Rectal smooth muscle tissue (tissue), 1 donor: ENCODE data around the gene RADIL.
A peak's percentile ranks its signal among the peaks of the same experiment; 100 is the strongest.

Source experiments
- H3K27ac ChIP-seq: one replicate; pipeline ENCODE4 v1.7.0; 2013; ENCODE audit warnings: low read depth, low read length, inconsistent platforms
- H3K27me3 ChIP-seq: one replicate; pipeline ENCODE4 v1.7.0; 2013; ENCODE audit warnings: low read length; ENCODE audit not compliant: control insufficient read depth, insufficient read depth
- H3K36me3 ChIP-seq: one replicate; pipeline ENCODE4 v1.7.0; 2013; ENCODE audit warnings: low read length; ENCODE audit not compliant: control insufficient read depth, insufficient read depth
- H3K4me1 ChIP-seq: one replicate; pipeline ENCODE4 v1.7.0; 2013; ENCODE audit warnings: low read length; ENCODE audit not compliant: control insufficient read depth, insufficient read depth
- H3K4me3 ChIP-seq: one replicate; pipeline ENCODE4 v1.7.0; 2013; ENCODE audit warnings: low read length
- H3K9ac ChIP-seq: one replicate; pipeline ENCODE4 v1.7.0; 2013; ENCODE audit warnings: low read length

RADIL gene

GRCh38 chr7:4878336-4879335, 4.9 kb downstream of the RADIL start:
- H3K9ac ChIP-seq: no peak overlapping the region
- H3K4me3 ChIP-seq: no peak overlapping the region
- no peak overlapping the region for H3K27ac ChIP-seq
- H3K36me3 ChIP-seq: no peaks in the 10 kb centered on the region
- H3K27me3 ChIP-seq: no peaks in the 10 kb centered on the region
- no peaks in the 10 kb centered on the region for H3K4me1 ChIP-seq

DNA sequence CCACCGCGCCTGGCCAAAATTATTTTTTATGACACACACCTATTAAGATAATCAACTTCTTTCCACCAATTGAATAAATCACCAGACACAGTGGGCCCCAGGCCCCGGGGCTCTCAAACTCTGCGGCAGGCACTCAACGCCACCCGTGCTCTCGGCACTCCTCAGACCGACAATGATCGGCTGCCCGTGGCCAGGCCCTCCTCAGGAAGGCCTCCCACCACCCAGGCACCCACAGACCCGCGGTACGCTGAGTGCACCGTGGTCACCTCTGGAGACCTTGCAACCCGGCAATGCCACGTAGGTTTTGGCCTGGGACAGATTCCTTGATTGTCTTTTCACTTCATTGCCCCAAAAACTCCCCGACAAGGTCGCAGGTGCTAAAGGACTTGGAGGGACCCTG, 6.9 kb downstream of the RADIL start:
- H3K27me3 ChIP-seq: no peaks in the 10 kb centered on the region
- H3K4me3 ChIP-seq: no peak overlapping the region
- no peaks in the 10 kb centered on the region for H3K4me1 ChIP-seq
- H3K27ac ChIP-seq: no peak overlapping the region
- no peaks in the 10 kb centered on the region for H3K36me3 ChIP-seq
- no peak overlapping the region for H3K9ac ChIP-seq

DNA sequence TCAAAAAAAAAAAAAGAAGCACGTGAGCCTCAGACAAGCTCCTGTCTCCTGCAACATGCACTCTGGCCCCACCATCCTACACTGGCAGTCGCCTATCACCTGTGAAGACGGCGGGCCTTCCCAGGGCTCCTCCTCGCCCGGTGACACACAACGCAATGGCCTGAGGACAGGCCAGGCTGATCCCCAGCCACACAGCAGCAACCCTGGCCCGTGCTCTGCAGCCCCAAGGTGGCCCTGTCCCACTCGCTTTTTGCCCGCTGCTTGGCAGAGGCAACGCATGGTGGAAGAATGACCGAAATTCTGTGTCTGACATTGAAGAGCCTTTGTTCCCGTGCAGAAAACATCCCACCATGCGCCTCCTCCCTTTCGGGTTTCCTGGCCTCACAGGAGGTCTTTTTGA, 8.1 kb downstream of the RADIL start:
- H3K27ac ChIP-seq: no peak overlapping the region
- H3K9ac ChIP-seq: no peak overlapping the region
- no peak overlapping the region for H3K4me3 ChIP-seq
- H3K4me1 ChIP-seq: no peaks in the 10 kb centered on the region
- H3K36me3 ChIP-seq: no peaks in the 10 kb centered on the region
- H3K27me3 ChIP-seq: no peaks in the 10 kb centered on the region

DNA sequence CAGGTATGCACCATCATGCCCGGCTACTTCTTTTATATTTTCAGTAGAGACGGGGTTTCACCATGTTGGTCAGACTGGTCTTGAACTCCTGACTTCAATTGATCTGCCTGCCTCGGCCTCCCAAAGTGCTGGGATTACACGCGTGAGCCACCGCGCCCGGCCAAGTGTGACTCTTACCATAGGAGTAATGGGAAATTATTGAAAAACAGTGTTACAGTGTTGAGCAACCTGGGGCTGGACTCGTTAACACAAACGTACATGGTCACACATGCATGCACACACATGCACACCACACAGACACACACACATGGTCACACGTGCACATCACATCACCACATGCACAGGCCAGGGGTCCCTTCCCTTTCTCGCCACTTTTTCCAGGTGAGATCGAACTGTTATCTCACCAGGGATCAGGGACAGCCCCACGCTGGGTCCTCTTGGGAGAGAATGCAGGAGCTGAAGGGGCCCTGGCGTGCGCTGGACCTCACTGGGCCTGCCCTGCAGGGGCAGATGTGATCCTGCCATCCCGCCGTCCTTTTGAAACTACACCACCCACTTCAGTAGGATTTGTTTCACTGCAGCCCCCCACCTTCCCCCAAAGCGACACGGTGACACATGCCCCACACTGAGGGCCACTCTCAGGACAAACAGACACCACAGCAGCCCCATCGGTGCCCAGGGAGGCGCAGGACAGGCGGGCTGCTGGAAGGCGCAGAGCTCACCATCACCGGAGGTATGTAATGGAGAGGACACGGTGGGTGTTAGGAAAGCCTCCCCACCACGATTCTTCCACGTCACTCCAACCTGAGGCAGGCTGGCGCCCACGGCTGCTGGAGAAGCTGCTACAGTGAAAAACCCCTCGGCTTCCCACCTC, 10.2 kb downstream of the RADIL start:
- Histone ChIP-seq H3K9ac (no peak overlapping the region), H3K27ac (no peak overlapping the region), H3K4me3 (no peak overlapping the region), H3K36me3 (no peaks in the 10 kb centered on the region), H3K27me3 (no peaks in the 10 kb centered on the region), H3K4me1 (no peaks in the 10 kb centered on the region)

DNA sequence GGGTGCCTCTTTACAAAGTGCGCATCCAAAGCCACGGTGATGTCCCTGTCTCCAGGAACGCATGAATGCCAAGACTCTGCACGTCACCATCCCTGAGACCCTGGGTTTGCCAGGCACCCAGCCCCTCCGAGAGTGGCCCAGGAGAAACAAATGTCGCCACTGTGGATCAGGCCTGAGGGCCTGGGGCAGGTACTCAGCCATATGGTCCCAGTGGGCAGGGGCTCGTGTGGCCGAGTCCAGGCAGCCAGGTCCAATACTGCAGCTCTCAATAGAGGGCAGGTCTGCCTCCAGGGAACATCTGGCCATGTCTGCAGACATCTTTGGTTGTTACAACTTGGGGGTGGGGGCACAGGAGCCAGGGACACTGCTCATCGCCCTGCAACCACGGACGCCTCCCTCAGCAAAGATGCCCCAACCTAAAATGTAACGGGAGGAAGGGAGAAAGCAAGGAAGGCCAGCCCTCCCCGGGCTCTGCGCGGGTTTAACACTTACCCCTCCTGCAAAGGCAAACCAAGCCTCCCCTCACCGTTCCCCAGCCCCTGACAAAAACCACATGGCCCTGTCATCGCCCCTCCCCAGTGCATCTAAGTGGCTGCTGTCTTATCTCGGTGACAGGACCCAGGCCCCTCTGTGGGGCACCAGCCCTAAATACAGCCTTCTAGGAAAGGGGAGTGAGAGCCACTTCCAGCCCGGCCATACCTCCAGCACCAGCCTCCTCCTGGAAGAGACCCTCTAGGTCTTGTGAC, 11.4 kb downstream of the RADIL start:
- H3K4me3 ChIP-seq: no peak overlapping the region
- no peaks in the 10 kb centered on the region for H3K27me3 ChIP-seq
- no peaks in the 10 kb centered on the region for H3K36me3 ChIP-seq
- no peak overlapping the region for H3K27ac ChIP-seq
- H3K4me1 ChIP-seq: no peaks in the 10 kb centered on the region
- no peak overlapping the region for H3K9ac ChIP-seq

DNA sequence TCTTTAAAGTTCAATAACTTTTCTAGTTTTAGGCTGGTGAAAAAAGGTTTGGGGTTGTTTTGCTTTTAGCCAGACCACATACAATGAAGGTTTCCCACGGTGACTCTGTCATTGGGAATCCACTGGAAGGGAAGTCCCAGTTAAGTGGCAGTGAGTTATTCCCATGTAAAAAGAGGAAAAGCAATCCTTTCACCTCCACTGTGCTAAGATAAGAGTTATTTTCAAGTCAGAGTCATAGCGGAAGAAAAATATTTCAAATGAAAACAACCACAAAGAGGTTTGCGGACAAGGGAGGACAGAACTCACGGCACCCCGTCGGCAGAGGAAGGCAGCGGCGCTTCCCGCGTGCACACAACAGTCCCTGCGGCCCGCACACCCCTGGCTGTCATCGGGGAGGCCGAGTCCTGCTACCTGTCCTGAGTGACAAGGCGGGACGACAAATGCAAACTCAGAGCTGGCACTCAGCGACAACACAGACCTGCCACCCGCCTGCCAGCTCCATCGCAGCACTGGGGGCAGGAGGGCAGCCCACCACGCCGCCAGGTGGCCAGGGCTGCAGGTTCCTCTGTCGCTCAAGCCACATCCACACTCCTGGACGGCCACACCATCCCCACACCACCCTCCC, 12.3 kb downstream of the RADIL start:
- Histone ChIP-seq H3K9ac (no peak overlapping the region), H3K4me1 (no peaks in the 10 kb centered on the region), H3K36me3 (no peaks in the 10 kb centered on the region), H3K27ac (no peak overlapping the region), H3K4me3 (no peak overlapping the region), H3K27me3 (no peaks in the 10 kb centered on the region)

DNA sequence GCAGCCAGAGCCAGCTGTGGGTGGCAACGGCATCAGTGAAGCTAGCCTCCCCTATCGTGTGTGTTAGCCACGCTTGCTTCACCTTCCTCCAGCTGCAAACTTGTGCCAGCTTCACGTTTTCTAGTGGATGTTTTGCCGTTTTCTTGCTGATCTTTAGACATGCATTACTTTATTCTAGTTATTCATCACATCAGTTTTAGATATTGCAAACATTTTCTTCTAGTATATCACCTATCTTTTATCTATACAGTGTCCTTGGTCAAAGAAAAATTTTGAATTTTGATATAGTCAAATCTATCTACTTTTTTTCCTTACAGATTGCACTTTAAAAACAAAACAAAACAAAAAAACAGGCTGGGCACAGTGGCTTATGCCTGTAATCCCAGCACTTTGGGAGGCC, 15.0 kb downstream of the RADIL start:
- Histone ChIP-seq H3K27ac (no peak overlapping the region), H3K9ac (no peak overlapping the region), H3K27me3 (no peaks in the 10 kb centered on the region), H3K4me3 (no peak overlapping the region), H3K4me1 (no peaks in the 10 kb centered on the region), H3K36me3 (no peaks in the 10 kb centered on the region)

- H3K27me3 ChIP-seq: no peaks in the 10 kb centered on the region
- H3K4me3 ChIP-seq: no peak overlapping the region
- no peak overlapping the region for H3K27ac ChIP-seq
- H3K9ac ChIP-seq: no peak overlapping the region
- no peaks in the 10 kb centered on the region for H3K36me3 ChIP-seq
- H3K4me1 ChIP-seq: no peaks in the 10 kb centered on the region
These were observed 16.7 kb downstream of the RADIL start for GRCh38 chr7:4866528-4867496.

DNA sequence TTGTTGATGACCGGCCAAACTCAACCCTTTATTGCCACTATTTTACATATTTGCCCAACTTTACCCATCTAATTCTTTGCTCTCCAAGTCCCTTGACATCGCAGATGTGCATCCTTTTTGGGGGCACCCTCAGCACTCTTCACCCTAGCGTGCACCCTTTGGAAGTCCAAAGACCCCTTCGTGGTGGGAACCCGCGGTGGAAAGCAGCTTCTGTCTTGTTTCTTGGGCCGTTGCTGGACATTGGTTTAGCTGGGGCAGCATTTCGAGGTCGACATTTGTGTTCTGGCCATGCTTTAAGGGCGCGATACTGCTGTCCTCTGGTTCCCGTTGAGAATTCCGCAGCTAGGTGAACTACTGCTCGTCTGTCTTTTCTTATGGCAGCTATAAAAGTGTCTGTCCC, 21.4 kb downstream of the RADIL start:
- H3K36me3 ChIP-seq: no peaks in the 10 kb centered on the region
- no peaks in the 10 kb centered on the region for H3K4me1 ChIP-seq
- peak overlapping the region; percentile 53 for H3K4me3 ChIP-seq
- H3K27me3 ChIP-seq: no peaks in the 10 kb centered on the region
- H3K27ac ChIP-seq: no peak overlapping the region
- no peak overlapping the region for H3K9ac ChIP-seq

GRCh38 chr7:4861673-4862072, 21.8 kb downstream of the RADIL start, which contains the start of gene PAPOLB:
Gene PAPOLB, minus strand, starts transcription at chr7:4862030. Its CDS starts 220 bp downstream, at chr7:4861810.
- Histone ChIP-seq H3K27me3 (no peaks in the 10 kb centered on the region), H3K4me3 (peak within 1 kb of the TSS; percentile 53)

GRCh38 chr7:4861227-4861626, 22.3 kb downstream of the RADIL start:
- Histone ChIP-seq H3K4me3 (peak overlapping the region; percentile 53), H3K9ac (no peak overlapping the region), H3K27me3 (no peaks in the 10 kb centered on the region), H3K36me3 (no peaks in the 10 kb centered on the region), H3K4me1 (no peaks in the 10 kb centered on the region), H3K27ac (no peak overlapping the region)

More at GRCh38 chr7:4861673-4862072, 21.8 kb downstream of the RADIL start, which contains the start of gene PAPOLB:
- Histone ChIP-seq H3K4me1 (no peaks in the 10 kb centered on the region), H3K27ac (no peak within 1 kb of the TSS), H3K36me3 (no peaks in the 10 kb centered on the region), H3K9ac (no peak within 1 kb of the TSS)
